Smooth muscle cell (in vitro differentiated cells): Measurements from ENCODE around the gene DDIT4. TPM values are rescaled to one million over a fixed set of nuclear protein-coding genes. Genes with fewer than 3 reads are reported as not detected.

ENCODE experiments used
- DNase-seq: peaks from one replicate; lab custom pipeline; 2025; ENCODE audit not compliant: unreplicated experiment; lab: John Stamatoyannopoulos, UW
- H2AFZ ChIP-seq: fragments of 200-600 bp; sonication (generic); 2 replicates; pipeline ENCODE4 v1.6.0; 2016; ENCODE audit warnings: antibody characterized with exemption, low read depth, mild to moderate bottlenecking
- H3F3A ChIP-seq: fragments of 200-600 bp; sonication (generic); 2 replicates; pipeline ENCODE4 v1.6.0; 2017; ENCODE audit warnings: antibody characterized with exemption, low read depth
- H3K27ac ChIP-seq: fragments of 200-600 bp; sonication (generic); 2 replicates; pipeline ENCODE4 v1.5.1; 2016; ENCODE audit warnings: low read depth, mild to moderate bottlenecking
- H3K27me3 ChIP-seq: fragments of 200-600 bp; sonication (generic); 2 replicates; pipeline ENCODE4 v1.6.1; 2016; ENCODE audit warnings: low read depth, mild to moderate bottlenecking
- H3K36me3 ChIP-seq: fragments of 200-600 bp; sonication (generic); 2 replicates; pipeline ENCODE4 v1.5.1; 2016; ENCODE audit warnings: low read depth
- H3K4me1 ChIP-seq: fragments of 200-600 bp; sonication (generic); 2 replicates; pipeline ENCODE4 v1.5.1; 2016; ENCODE audit warnings: low read depth
- H3K4me2 ChIP-seq: fragments of 200-600 bp; sonication (generic); 2 replicates; pipeline ENCODE4 v1.6.0; 2016; ENCODE audit warnings: mild to moderate bottlenecking
- H3K4me3 ChIP-seq: fragments of 200-600 bp; sonication (generic); 2 replicates; pipeline ENCODE4 v1.5.1; 2016; ENCODE audit warnings: mild to moderate bottlenecking
- H3K79me2 ChIP-seq: fragments of 200-600 bp; sonication (generic); 2 replicates; pipeline ENCODE4 v1.6.0; 2016; ENCODE audit warnings: low read depth, mild to moderate bottlenecking
- H3K9ac ChIP-seq: fragments of 200-600 bp; sonication (generic); 2 replicates; pipeline ENCODE4 v1.6.0; 2016; ENCODE audit warnings: low read depth
- H3K9me3 ChIP-seq: fragments of 200-600 bp; sonication (generic); replicated peaks from 2 replicates; pipeline ENCODE4 v1.5.1; 2016; ENCODE audit warnings: low read depth
- H4K20me1 ChIP-seq: fragments of 200-600 bp; sonication (generic); 2 replicates; pipeline ENCODE4 v1.6.0; 2016; ENCODE audit warnings: low read depth
- CTCF ChIP-seq: fragments of 200-600 bp; sonication (generic); IDR thresholded peaks from 2 replicates; pipeline ENCODE4 v1.5.1; 2017; ENCODE audit warnings: borderline replicate concordance, mild to moderate bottlenecking, antibody characterized with exemption; ENCODE audit not compliant: insufficient read depth, poor library complexity, severe bottlenecking
- WGBS: methylation state at CpG from one replicate; pipeline ENCODE4 v1.1.7; 2016; ENCODE audit warnings: low lambda C conversion rate; 5-methylcytosine and 5-hydroxymethylcytosine counted together
- polyA plus RNA-seq: library from polyadenylated mRNA; unstranded; fragments of >200 nt; fragmentation: Nextera tagmentation; extraction: Ambion mirVana; gene quantifications from 2 replicates; pipeline ENCODE4 v1.2.1, GENCODE V29; 2016
- total RNA-seq: library from RNA; depleted of rRNA; stranded (reverse); fragments of >200 nt; gene quantifications from 2 replicates; pipeline ENCODE4 v1.2.3, GENCODE V29; 2014

The DDIT4 gene
- total and polyA plus RNA-seq, 2 experiments from 2014 or later: 198 to 248 TPM

- WGBS: 64% methylated on average over 3 of the region's 3 CpGs
- no peaks in the 10 kb centered on the region for H3K9me3 ChIP-seq
- H3K4me1 ChIP-seq: peaks cover 27% of the 10 kb centered on the region
- no peak overlapping the region for H2AFZ ChIP-seq
- TF ChIP-seq CTCF: no peak
- H3K27ac ChIP-seq: no peak overlapping the region
- no peak overlapping the region for H3K4me3 ChIP-seq
- no peaks in the 10 kb centered on the region for H3K79me2 ChIP-seq
- no peak overlapping the region for H3K4me2 ChIP-seq
- DNase-seq: no peak
- H4K20me1 ChIP-seq: no peaks in the 10 kb centered on the region
- H3K27me3 ChIP-seq: no peaks in the 10 kb centered on the region
- H3K9ac ChIP-seq: no peak overlapping the region
- H3F3A ChIP-seq: peaks cover 8% of the 10 kb centered on the region
- no peaks in the 10 kb centered on the region for H3K36me3 ChIP-seq
These were observed 20.8 kb upstream of the DDIT4 start for GRCh38 chr10:72252972-72253371.

- Histone ChIP-seq H3K4me2 (no peak overlapping the region), H3K27me3 (no peaks in the 10 kb centered on the region), H2AFZ (no peak overlapping the region), H3F3A (peaks cover 2% of the 10 kb centered on the region), H3K27ac (no peak overlapping the region), H3K4me1 (peaks cover 21% of the 10 kb centered on the region), H3K36me3 (no peaks in the 10 kb centered on the region), H3K9ac (no peak overlapping the region), H3K9me3 (no peaks in the 10 kb centered on the region), H4K20me1 (no peaks in the 10 kb centered on the region), H3K4me3 (no peak overlapping the region), H3K79me2 (no peaks in the 10 kb centered on the region)
- DNase-seq: no peak
- 94% methylated on average over 7 of the region's 7 CpGs for WGBS
- TF ChIP-seq CTCF: no peak
These were observed 20.1 kb upstream of the DDIT4 start for GRCh38 chr10:72253578-72253977.

DNA sequence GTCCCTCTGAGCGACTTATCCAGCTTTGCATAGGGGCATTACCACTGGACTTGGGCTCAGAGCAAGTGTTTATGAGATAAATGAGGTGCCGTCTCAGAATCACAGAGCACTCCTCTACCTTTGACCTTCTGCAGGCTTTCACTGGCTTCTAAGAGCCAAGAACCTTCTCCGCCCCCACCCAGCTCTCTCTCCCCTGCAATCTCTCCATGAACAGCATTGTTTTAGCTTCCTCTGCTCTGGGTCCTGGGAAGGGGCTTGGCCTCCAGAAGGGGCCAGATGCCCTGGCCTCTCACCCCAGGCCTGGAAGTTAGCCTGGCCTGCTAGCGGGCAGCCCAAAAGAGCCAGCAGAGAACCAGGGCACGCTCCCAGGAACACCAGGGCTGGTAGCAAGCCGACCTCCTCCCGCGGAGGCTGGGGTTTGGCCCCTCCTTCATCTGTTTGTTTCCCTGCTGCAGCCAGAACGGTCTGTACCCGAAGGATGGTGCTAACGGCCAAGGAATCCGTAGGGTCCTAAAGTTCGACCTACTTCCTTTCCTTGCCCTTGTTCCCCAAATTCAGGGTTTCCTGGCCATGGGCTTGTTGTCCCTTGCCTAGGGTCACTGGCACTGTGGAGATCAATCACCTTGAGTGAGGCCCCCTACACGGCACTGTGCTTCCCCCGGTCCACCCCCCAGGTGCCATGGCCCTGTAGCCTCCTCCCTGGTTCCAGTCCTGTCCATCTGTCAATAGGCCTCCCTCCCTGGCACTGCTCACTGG, 18.7 kb upstream of the DDIT4 start:
- no peaks in the 10 kb centered on the region for H3K36me3 ChIP-seq
- no peaks in the 10 kb centered on the region for H3K27me3 ChIP-seq
- H3K27ac ChIP-seq: no peak overlapping the region
- no peaks in the 10 kb centered on the region for H3F3A ChIP-seq
- no peaks in the 10 kb centered on the region for H3K79me2 ChIP-seq
- peaks cover 30% of the 10 kb centered on the region for H3K4me1 ChIP-seq
- H3K4me2 ChIP-seq: peak overlapping the region; percentile 83
- no peaks in the 10 kb centered on the region for H4K20me1 ChIP-seq
- H3K9me3 ChIP-seq: no peaks in the 10 kb centered on the region
- WGBS: 18% methylated on average over 15 of the region's 15 CpGs
- DNase-seq: no peak
- peak overlapping the region; percentile 31 for H3K4me3 ChIP-seq
- no peak for TF ChIP-seq CTCF
- H2AFZ ChIP-seq: peak overlapping the region; percentile 90
- no peak overlapping the region for H3K9ac ChIP-seq
